HG03108 (cell line): ENCODE data around the gene RASGRF2.
"Not testable (repeated sequence)": the region's sequence is repeated elsewhere in the genome, so short reads cannot be mapped to it uniquely, and the experiment has no call there.

Source experiments
- ATAC-seq: cut with Tn5 transposase; IDR thresholded peaks from one replicate; pipeline ENCODE4 v1.9.1; 2021; ENCODE audit warnings: moderate library complexity; ENCODE audit not compliant: unreplicated experiment

Gene RASGRF2

DNA sequence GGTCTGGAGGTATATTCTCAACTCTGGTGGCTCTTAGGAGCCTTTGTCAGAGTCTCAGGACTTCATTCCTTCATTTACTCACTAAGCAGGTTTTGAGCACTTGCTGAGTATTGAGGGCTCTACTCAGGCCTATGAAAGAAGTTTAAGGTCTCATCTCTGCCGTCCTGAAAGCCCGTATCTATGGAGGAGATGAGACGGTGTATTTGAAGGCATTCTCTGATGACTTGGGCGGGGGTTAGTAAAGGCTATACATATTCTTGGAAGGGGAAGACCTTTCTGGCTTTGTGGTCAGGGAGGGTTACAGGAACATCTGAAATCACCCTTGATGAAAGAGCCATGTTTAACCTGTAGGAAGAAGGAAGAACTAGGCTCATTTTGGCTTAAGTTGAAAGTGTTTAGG, 21.9 kb downstream of the RASGRF2 start:
- ATAC-seq = no peak

- no peak for ATAC-seq
Observed at GRCh38 chr5:80985600-80986228, 25.6 kb downstream of the RASGRF2 start.

DNA sequence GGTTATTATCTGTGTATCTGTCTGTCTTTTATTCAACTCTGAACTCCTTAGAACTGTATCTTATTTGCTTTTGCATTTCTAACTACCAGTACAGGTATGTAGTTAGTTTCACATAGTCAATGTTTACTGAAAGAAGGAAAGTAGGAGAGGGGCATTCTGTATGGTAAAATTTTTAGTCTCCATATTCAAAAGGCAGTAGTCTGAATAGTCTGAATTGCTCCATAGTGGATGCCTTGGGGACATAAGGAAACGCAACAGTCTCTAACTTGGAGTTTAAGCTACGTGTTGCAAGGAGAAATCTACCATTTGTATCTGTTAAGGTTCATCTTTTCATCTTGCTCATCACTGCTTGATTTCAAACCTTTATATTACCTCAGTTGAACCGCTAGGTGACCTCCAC, 26.2 kb downstream of the RASGRF2 start:
- no peak for ATAC-seq

DNA sequence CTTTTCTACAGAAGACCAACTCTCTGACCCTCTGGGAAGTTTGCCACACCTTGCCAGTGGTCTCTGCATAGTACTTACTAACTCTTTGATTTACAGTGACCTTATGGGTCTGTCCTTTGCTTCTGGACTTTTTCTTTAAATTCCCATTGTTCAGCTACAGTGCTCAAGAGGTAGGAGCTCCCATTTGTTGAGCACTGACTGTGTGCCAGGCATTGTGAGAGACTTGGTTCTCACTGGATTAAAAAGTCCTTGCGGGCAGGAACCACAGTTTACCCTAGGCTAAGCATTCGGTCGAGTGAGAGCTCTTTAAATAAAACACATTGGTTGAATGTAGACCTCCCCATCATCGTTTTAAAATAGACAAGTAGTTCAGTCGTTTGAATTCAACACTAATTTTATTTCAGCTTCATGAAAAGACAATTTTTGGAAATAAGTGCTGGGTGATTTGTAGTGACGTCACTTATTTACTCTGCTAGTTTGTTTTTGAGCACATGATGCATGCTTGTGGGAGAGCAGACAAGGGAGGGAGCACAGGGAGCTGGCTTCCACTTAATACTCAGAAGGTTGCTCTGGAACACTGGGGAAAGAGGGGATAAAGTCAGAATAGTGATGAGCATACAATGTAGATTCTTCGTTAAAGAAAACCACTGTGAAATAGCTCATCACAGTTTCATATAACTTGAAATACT, 27.1 kb downstream of the RASGRF2 start:
- no peak for ATAC-seq

DNA sequence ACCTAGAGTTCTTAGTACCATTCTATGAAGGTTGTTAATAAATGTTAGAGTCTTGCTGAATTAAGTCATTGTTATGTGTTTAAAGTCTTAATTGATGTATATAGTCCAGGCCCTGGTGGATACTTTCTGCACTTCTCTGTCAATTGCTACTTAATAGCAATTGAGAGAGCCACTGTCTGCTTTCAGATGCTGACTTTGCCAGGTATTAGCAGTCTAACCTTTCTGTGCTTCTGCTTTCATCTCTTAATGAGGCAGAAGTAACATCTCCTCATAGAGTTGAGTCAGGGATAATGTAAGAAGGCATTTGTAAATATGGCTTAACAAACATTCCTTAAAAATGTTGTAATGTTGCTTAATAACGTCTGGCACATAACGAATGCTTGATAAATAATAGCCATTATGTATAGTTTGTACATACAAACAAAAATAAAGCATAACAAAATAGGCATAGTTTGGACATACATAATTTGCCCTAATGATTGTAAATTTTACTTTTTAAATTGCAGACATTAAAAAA, 28.3 kb downstream of the RASGRF2 start:
- ATAC-seq = no peak

DNA sequence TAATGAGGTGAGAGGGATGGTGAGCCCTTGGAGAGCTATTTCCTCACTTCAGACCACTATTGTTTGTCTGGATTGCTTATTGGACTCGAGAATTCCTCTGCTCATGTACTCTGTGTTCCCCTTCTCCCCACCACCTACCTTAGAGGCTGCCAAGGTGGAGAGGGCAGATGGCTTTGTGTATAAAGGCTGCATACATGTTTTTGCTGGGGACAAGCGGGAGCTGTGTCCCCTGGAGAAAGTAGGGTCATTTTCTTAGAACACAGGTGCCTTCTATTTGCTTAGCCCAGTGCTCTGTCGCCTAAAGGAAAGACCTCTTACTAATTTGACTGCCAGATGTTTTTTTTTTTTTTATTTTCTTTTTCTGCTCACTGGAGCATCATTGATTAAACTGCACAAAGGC, 29.7 kb downstream of the RASGRF2 start:
- ATAC-seq = no peak

DNA sequence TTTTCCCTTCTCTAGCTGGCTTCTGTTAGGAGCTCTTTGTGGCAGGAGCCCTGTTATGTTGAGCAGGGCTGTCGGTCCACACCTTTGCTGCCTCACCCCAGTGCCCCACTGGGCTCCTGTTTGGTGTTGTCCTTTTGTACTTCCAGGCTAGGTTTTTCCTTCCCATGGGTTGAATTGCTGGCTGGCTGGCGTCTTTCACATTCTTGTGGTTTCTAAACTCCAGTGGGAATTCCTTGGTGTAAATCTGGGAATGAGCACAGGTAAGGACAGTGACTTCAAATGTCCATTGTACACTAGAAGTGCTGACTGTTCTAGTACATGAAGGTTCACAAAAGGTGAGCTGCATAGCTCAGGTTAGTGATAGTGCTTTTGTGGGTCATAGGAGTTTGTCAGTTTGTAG, 30.4 kb downstream of the RASGRF2 start:
- no peak for ATAC-seq

GRCh38 chr5:80990971-80991370, 30.8 kb downstream of the RASGRF2 start:
- no peak for ATAC-seq

DNA sequence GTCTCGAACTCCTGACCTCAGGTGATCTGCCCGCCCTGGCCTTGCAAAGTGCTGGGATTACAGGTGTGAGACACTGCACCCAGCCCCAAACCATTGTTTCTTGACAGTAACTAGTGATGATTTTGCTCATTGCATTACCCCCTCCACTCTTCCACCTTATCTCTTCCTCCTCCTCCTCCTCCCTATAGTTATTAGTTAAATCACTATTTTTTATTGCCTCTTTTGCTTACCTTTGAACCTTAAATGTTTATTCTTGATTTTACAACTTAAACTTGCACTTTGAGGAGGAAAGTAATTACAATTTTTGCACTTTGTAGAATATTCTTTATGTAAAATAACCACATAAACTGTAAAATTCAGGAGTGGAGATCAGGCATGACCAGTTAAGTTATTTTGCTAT, 35.7 kb downstream of the RASGRF2 start:
- ATAC-seq = no peak

- no peak for ATAC-seq
Observed at GRCh38 chr5:80998590-80998979, 38.4 kb downstream of the RASGRF2 start.

DNA sequence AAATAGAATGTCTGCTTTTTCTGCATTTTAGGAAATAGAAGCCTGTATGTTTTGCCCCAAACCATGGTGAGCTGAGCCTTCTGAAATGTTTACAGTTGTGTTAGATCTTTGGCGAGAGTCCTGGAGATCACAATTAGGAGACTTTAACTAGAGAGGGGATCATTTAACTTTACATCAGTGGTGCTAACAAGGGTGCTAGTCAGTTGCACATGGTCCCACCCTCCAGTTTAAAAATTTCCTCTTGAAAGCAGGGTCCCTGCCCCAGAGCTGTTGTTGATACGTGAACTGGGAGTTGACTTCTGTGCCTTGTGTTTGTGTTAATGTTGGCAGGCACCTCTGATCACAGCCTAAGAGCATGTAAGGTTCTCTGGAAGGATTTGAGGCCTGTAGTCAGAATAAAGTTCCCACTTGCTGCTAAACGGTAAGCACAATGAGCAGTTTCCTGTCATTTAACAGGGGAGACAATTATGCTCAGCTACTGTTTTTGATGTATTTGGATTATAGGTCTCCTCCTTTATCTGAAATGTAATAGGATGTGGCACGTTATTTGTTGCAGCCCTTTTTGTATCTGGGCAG, 43.7 kb downstream of the RASGRF2 start:
- ATAC-seq = no peak

DNA sequence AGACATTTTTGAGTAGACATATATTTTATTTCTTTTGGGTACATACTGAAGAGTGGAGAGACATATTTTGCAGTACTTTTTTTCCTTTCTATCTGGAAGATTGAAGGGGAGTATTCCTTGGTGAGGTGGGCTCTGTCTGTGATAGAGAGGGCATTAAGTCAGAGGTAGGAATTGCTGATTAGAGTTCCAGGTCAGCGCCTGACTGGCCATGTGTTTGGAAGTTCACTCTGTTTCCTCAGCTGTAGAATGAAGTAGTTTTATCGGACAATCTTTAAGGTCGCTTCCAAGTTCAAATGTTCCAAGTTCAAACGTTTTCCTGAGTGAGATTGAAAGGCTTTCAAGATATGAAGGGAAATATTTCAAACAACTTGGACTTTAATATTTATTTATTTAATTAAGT, 45.5 kb downstream of the RASGRF2 start:
- no peak for ATAC-seq

GRCh38 chr5:81006231-81006630, 46.1 kb downstream of the RASGRF2 start:
- ATAC-seq = no peak

- no peak for ATAC-seq
Observed at GRCh38 chr5:81006947-81007636, 46.9 kb downstream of the RASGRF2 start.

- no peak for ATAC-seq
Observed at GRCh38 chr5:81007637-81008027, 47.5 kb downstream of the RASGRF2 start.

DNA sequence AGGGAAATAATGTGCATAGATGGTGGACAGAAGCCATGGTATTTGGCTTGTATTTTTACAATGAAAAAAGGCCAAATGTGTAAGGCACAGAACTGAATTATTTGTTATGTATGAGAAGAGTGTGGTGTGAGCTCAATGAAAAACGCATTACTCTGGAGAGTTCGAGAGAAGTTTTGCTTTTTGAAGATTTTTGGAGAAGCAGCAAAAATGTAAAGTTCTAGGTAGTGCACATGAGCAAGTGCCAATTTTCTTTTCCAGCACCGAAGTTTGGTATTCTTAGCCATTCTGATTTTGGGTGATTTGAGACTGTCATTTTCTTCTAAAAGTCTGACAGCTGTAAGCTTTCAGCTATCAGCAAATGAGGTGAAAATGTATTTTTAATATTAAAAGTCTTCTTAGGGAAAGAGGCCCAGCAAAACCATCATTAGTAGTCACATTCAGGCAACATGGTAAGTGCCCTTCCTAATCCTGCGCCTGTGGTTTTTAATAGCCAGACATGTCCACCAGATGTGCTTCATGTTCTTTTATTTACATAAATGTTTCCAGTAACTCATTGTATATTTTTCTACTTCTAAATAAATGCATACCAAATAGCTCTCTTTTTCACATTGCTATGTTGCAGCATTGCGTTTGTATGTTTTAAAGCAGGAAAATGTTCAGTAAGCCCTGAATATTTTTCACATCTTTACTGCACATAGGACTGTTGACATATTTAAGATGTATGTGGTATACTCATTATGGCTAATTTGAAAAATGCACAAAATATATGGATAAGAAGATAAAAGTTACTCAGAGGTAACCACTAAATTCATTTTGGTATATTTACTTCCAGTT, 50.4 kb downstream of the RASGRF2 start:
- no peak for ATAC-seq

DNA sequence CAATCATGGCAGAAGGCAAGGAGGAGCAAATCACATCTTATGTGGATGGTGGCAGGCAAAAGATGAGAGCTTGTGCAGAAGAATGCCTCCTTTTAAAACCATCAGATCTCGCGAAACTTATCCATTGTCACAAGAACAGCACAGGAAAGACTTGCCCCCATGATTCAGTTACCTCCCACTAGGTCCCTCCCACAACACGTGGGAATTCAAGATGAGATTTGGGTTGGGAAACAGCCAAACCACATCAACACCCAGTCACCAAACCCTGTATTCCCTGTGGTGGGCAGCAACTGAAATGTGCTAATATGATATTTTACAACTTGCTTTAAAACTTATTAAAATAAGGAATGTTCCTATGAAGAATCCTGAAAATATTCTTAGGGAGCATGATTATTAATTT, 54.2 kb downstream of the RASGRF2 start:
- ATAC-seq = no peak

DNA sequence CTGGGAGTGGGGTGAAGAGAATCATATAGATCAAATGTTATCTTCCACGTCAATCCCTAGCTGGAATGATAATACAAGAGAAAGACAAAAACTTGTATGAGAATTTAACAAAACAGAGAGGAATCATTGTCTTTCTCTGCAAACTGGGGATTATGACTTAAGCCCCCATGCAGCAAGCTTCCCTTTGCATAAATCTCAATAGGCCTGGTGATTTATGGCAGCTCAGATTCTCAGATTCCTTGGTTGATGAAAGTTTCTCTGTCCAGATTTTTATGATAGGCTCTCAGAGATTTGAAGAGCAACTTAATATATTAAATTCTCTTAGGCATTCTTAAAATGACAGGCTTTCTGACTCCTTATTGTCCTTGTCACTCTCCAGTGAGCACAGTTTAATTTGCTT, 56.0 kb downstream of the RASGRF2 start:
- no peak for ATAC-seq

- no peak for ATAC-seq
Observed at GRCh38 chr5:81017320-81017719, 57.2 kb downstream of the RASGRF2 start.

DNA sequence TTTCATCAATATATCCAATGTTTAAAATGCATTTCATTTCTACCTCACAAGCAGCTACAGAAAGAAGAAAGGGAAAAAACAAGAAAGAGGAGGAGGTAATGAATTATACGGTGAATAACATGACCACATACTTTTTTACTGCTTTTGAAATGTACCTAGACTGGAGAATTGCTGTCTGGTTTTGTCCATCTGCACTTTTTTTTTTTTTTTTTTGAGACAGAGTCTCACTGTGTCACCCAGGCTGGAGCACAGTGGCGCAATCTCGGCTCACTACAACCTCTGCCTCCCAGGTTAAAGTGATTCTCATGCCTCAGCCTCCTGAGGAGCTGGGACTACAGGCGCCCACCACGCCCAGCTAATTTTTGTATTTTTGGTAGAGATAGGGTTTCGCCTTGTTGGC, 58.4 kb downstream of the RASGRF2 start:
- ATAC-seq = not testable (repeated sequence)

DNA sequence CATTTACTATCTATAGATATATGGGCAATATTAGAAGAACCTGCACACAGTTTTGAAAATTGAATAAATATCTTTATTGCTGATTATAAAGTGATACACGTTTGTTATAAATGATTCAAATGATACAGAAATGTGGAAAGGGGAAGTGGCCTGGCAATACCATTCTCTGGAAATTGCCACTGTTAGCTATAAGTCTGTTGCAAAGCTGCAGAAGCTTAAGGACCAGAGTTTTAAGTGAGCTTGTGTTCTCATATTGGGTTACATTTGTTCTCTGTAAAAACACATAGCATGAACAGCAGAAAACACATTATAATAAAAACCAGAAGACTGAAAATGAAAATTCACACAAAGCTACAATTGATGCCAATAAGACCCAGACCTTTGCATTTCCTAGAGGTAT, 59.6 kb downstream of the RASGRF2 start:
- no peak for ATAC-seq
